GM19239 (cell line): ENCODE data around the gene FEM1B.

Experiments used
- DNase-seq: peaks from one replicate; pipeline ENCODE4 v3.0.0; 2011; ENCODE audit warnings: low spot score; ENCODE audit not compliant: insufficient read length
- FAIRE-seq: peaks from 2 replicates; lab custom pipeline; 2011; peaks lifted over from hg19 to GRCh38; lab: Jason Lieb, UNC

The FEM1B gene

GRCh38 chr15:68279779-68280753 lies 2.5 kb downstream of the FEM1B start:
- no peak for DNase-seq
- FAIRE-seq = no peak

GRCh38 chr15:68281008-68281407 lies 3.5 kb downstream of the FEM1B start:
- DNase-seq (no peak), FAIRE-seq (no peak)

GRCh38 chr15:68283401-68283800 lies 5.9 kb downstream of the FEM1B start:
- DNase-seq (no peak), FAIRE-seq (no peak)

GRCh38 chr15:68284616-68285258 lies 7.2 kb downstream of the FEM1B start:
- FAIRE-seq (no peak), DNase-seq (no peak)

GRCh38 chr15:68285259-68285980 lies 7.9 kb downstream of the FEM1B start:
- DNase-seq (no peak), FAIRE-seq (no peak)

- FAIRE-seq (no peak), DNase-seq (no peak)
Observed at GRCh38 chr15:68286256-68286655, 8.7 kb downstream of the FEM1B start.

GRCh38 chr15:68289057-68289456 lies 11.5 kb downstream of the FEM1B start:
- no peak for FAIRE-seq
- no peak for DNase-seq

GRCh38 chr15:68289621-68290352 lies 12.2 kb downstream of the FEM1B start:
- FAIRE-seq = no peak
- no peak for DNase-seq

GRCh38 chr15:68290715-68291114 lies 13.2 kb downstream of the FEM1B start:
- FAIRE-seq = no peak
- DNase-seq = no peak

GRCh38 chr15:68292157-68292781 lies 14.7 kb downstream of the FEM1B start:
- no peak for DNase-seq
- FAIRE-seq = no peak

- FAIRE-seq (peak; percentile 56), DNase-seq (no peak)
Observed at GRCh38 chr15:68292967-68293366, 15.4 kb downstream of the FEM1B start.

GRCh38 chr15:68295014-68295805 lies 17.7 kb downstream of the FEM1B start:
- DNase-seq (no peak), FAIRE-seq (peak; percentile 31)

- no peak for DNase-seq
- no peak for FAIRE-seq
Observed at GRCh38 chr15:68298336-68298735, 20.8 kb downstream of the FEM1B start.

GRCh38 chr15:68298882-68299381 lies 21.4 kb downstream of the FEM1B start:
- DNase-seq (peak; percentile 55), FAIRE-seq (peak; percentile 98)

GRCh38 chr15:68299436-68299835 lies 21.9 kb downstream of the FEM1B start:
- FAIRE-seq (no peak), DNase-seq (no peak)

GRCh38 chr15:68300115-68300940 lies 22.8 kb downstream of the FEM1B start:
- no peak for DNase-seq
- no peak for FAIRE-seq

- no peak for DNase-seq
- FAIRE-seq = no peak
Observed at GRCh38 chr15:68301301-68301700, 23.8 kb downstream of the FEM1B start.

- no peak for DNase-seq
- no peak for FAIRE-seq
Observed at GRCh38 chr15:68302729-68303128, 25.2 kb downstream of the FEM1B start.
